NCI-H510A (cell line): ENCODE measurements around the gene INAFM1.
A peak's percentile ranks its signal among the peaks of the same experiment; 100 is the strongest.

Source experiments
- DNase-seq: peaks from one replicate; lab custom pipeline; 2025; lab: John Stamatoyannopoulos, UW

Gene INAFM1

GRCh38 chr19:47274071-47274890 lies at the start of gene INAFM1:
TSS of gene INAFM1 (plus strand) at chr19:47274885. CDS start at chr19:47274920, 35 bp downstream.
- DNase-seq, result peak; percentile 52

GRCh38 chr19:47225746-47226425 lies 48.8 kb upstream of the INAFM1 start:
- DNase-seq, result peak; percentile 82

GRCh38 chr19:47226426-47227351 lies 48.0 kb upstream of the INAFM1 start:
- DNase-seq, result peak; percentile 32

- DNase-seq, result peak; percentile 88
Measured at GRCh38 chr19:47227352-47228167, 47.1 kb upstream of the INAFM1 start.

- DNase-seq, result peak; percentile 47
Measured at GRCh38 chr19:47228168-47228936, 46.3 kb upstream of the INAFM1 start.

GRCh38 chr19:47228937-47229675 lies 45.6 kb upstream of the INAFM1 start:
- DNase-seq, result no peak

- no peak for DNase-seq
Measured at GRCh38 chr19:47229676-47230053, 45.0 kb upstream of the INAFM1 start.

- DNase-seq, result no peak
Measured at GRCh38 chr19:47230054-47230920, 44.4 kb upstream of the INAFM1 start.

- DNase-seq, result no peak
Measured at GRCh38 chr19:47230921-47231214, 43.8 kb upstream of the INAFM1 start, which contains the start of gene BBC3. TSS of gene BBC3 (minus strand) at chr19:47231199. CDS start at chr19:47228431, 2,768 bp downstream.

GRCh38 chr19:47231215-47232054 lies 43.2 kb upstream of the INAFM1 start:
- peak; percentile 67 for DNase-seq

- no peak for DNase-seq
Measured at GRCh38 chr19:47232422-47233211, 42.1 kb upstream of the INAFM1 start.

GRCh38 chr19:47236072-47236675 lies 38.5 kb upstream of the INAFM1 start:
- no peak for DNase-seq

GRCh38 chr19:47239152-47239551 lies 35.5 kb upstream of the INAFM1 start:
- no peak for DNase-seq

GRCh38 chr19:47239610-47240296 lies 34.9 kb upstream of the INAFM1 start:
- DNase-seq, result peak; percentile 36

GRCh38 chr19:47240556-47240955 lies 34.1 kb upstream of the INAFM1 start:
- no peak for DNase-seq
